RWPE2 (cell line): ENCODE results near the gene ADAMTSL1.

Experiments used
- ATAC-seq: fragments of 200-7000 bp; cut with Tn5 transposase; 3 replicates; pipeline ENCODE4 v1.9.1; 2021; ENCODE audit warnings: low read depth
- DNase-seq: peaks from one replicate; pipeline ENCODE4 v3.0.0-alpha.2; 2020; ENCODE audit warnings: low spot score
- H3K27ac ChIP-seq: fragments of 450-650 bp; 2 replicates; pipeline ENCODE4 v1.5.1; 2017; ENCODE audit warnings: mild to moderate bottlenecking; ENCODE audit not compliant: poor library complexity, severe bottlenecking
- H3K27me3 ChIP-seq: fragments of 250-450 bp; sonication (Bioruptor Pico); 2 replicates; pipeline ENCODE4 v1.5.1; 2021; ENCODE audit warnings: mild to moderate bottlenecking, moderate library complexity; ENCODE audit not compliant: insufficient read depth, poor library complexity, severe bottlenecking
- H3K36me3 ChIP-seq: fragments of 250-450 bp; sonication (Bioruptor Pico); 2 replicates; pipeline ENCODE4 v1.5.1; 2020; ENCODE audit warnings: low read depth, mild to moderate bottlenecking, moderate library complexity
- H3K4me1 ChIP-seq: fragments of 250-450 bp; sonication (Bioruptor Pico); 2 replicates; pipeline ENCODE4 v1.5.1; 2021; ENCODE audit warnings: mild to moderate bottlenecking, moderate library complexity; ENCODE audit not compliant: insufficient read depth, poor library complexity, severe bottlenecking
- H3K4me3 ChIP-seq: fragments of 250-450 bp; sonication (Bioruptor Pico); 2 replicates; pipeline ENCODE4 v1.5.1; 2021; ENCODE audit warnings: mild to moderate bottlenecking, moderate library complexity; ENCODE audit not compliant: severe bottlenecking
- H3K9me3 ChIP-seq: fragments of 250-450 bp; sonication (Bioruptor Pico); 2 replicates; pipeline ENCODE4 v1.5.1; 2021; ENCODE audit warnings: mild to moderate bottlenecking, moderate library complexity; ENCODE audit not compliant: severe bottlenecking
- TF ChIP-seq, protein P1 (sequence below): fragments of 450-650 bp; IDR thresholded peaks from one replicate; pipeline ENCODE4 v1.5.1; 2017; ENCODE audit warnings: mild to moderate bottlenecking, moderate library complexity; ENCODE audit not compliant: poor library complexity, severe bottlenecking

Gene ADAMTSL1

GRCh38 chr9:18703151-18703900 is 229.4 kb downstream of the ADAMTSL1 start:
- Histone ChIP-seq H3K27ac (no peak overlapping the region), H3K36me3 (no peaks in the 10 kb centered on the region), H3K4me1 (no peaks in the 10 kb centered on the region), H3K9me3 (no peaks in the 10 kb centered on the region), H3K27me3 (no peaks in the 10 kb centered on the region), H3K4me3 (no peak overlapping the region)
- no peak for DNase-seq
- TF ChIP-seq, protein P1, sequence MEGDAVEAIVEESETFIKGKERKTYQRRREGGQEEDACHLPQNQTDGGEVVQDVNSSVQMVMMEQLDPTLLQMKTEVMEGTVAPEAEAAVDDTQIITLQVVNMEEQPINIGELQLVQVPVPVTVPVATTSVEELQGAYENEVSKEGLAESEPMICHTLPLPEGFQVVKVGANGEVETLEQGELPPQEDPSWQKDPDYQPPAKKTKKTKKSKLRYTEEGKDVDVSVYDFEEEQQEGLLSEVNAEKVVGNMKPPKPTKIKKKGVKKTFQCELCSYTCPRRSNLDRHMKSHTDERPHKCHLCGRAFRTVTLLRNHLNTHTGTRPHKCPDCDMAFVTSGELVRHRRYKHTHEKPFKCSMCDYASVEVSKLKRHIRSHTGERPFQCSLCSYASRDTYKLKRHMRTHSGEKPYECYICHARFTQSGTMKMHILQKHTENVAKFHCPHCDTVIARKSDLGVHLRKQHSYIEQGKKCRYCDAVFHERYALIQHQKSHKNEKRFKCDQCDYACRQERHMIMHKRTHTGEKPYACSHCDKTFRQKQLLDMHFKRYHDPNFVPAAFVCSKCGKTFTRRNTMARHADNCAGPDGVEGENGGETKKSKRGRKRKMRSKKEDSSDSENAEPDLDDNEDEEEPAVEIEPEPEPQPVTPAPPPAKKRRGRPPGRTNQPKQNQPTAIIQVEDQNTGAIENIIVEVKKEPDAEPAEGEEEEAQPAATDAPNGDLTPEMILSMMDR: no peak
- no peak for ATAC-seq

DNA sequence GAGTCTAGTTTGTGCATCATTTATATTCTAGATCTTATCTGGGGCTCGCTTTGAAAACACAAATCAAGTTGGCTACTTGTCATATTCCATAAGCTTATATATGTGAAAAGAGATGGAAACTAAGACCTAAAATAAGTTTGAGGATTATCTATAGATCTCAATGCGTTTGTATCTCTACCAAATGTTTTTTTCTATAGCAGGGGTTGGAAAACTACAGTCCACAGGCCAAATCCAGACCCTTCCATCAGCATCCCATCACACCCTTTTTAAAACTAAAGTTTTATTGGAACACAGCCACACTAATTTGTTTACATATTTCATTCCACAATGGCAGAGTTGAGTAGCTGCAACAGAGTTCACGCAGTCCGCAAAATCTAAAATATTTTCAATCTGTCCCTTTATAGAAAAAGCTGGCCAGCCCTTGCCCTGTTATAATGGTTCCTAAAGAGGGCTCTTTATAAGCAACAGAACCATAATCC is 230.0 kb downstream of the ADAMTSL1 start:
- no peaks in the 10 kb centered on the region for H3K36me3 ChIP-seq
- TF ChIP-seq, protein P1: no peak
- no peaks in the 10 kb centered on the region for H3K9me3 ChIP-seq
- H3K27me3 ChIP-seq: no peaks in the 10 kb centered on the region
- no peak overlapping the region for H3K4me3 ChIP-seq
- no peak overlapping the region for H3K27ac ChIP-seq
- H3K4me1 ChIP-seq: no peaks in the 10 kb centered on the region
- DNase-seq (no peak), ATAC-seq (no peak)

DNA sequence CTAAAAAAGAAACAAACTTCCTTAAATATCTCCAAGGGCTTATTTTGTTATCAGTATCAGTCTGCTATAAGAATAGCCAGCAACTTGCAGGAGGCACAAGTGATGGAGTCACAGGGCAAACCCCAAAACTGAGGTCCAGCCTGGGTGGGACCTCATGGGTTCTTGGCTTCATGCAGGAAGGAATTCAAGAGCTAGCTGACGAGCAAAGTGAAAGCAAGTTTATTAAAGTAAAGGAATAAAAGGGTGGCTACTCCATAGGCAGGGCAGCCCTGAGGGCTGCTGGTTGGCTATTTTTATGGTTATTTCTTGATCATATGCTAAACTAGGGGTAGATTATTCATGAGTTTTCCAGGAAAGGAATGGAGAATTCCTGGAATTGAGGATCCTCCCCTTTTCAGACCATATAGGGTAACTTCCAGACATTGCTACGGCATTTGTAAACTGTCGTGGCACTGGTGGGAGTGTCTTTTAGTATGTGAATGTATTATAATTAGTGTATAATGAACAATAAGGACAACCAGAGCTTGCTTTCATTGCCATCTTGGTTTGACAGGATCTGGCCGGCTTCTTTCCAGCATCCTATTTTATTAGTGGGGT is 231.9 kb downstream of the ADAMTSL1 start:
- no peak overlapping the region for H3K4me3 ChIP-seq
- ATAC-seq (no peak), DNase-seq (no peak)
- no peaks in the 10 kb centered on the region for H3K9me3 ChIP-seq
- H3K36me3 ChIP-seq: no peaks in the 10 kb centered on the region
- H3K27ac ChIP-seq: no peak overlapping the region
- no peaks in the 10 kb centered on the region for H3K27me3 ChIP-seq
- no peaks in the 10 kb centered on the region for H3K4me1 ChIP-seq
- TF ChIP-seq, protein P1: no peak

- no peaks in the 10 kb centered on the region for H3K27me3 ChIP-seq
- no peak for DNase-seq
- H3K4me3 ChIP-seq: no peak overlapping the region
- no peaks in the 10 kb centered on the region for H3K9me3 ChIP-seq
- TF ChIP-seq, protein P1: no peak
- no peak for ATAC-seq
- H3K4me1 ChIP-seq: no peaks in the 10 kb centered on the region
- H3K36me3 ChIP-seq: no peaks in the 10 kb centered on the region
- H3K27ac ChIP-seq: no peak overlapping the region
Measured at GRCh38 chr9:18706648-18707047, 232.7 kb downstream of the ADAMTSL1 start.

DNA sequence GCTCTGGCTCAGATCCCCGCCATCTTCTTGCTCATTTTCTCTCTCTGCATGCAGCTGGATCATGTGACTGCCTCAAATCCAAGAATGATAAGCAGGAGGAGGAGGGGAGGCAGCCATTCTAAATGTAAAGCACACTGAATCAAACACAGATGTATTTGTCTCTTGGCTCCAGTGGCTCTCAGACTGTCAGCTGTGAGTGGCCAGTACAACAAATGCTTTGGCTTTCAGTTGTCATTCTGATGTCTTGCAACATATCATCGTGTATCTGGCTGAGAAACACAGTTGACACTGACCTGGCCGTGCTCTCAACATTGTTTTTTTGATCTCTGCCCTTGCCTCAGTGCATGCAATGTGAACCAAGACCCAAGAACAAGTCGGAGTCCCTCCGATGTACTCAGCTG is 233.1 kb downstream of the ADAMTSL1 start:
- TF ChIP-seq, protein P1: no peak
- DNase-seq: no peak
- no peak for ATAC-seq
- H3K4me3 ChIP-seq: no peak overlapping the region
- no peaks in the 10 kb centered on the region for H3K27me3 ChIP-seq
- H3K4me1 ChIP-seq: no peaks in the 10 kb centered on the region
- H3K9me3 ChIP-seq: no peaks in the 10 kb centered on the region
- no peak overlapping the region for H3K27ac ChIP-seq
- no peaks in the 10 kb centered on the region for H3K36me3 ChIP-seq
